Stimulated activated CD4-positive, alpha-beta T cell treated with anti-CD3 and anti-CD28 coated beads, Interleukin-12 subunit alpha, Interleukin-12 subunit beta, amount 100 ng/mL, for 24 hours (primary cell): ENCODE data around the gene NTN5.
"Not testable (repeated sequence)": the region's sequence is repeated elsewhere in the genome, so short reads cannot be mapped to it uniquely, and the experiment has no call there.

Experiments
- DNase-seq, 2 experiments: peaks; one replicate each; pipeline ENCODE4 v3.0.0-alpha.2; 2020; ENCODE audit warnings: low read depth in 2 of 2

NTN5 gene

GRCh38 chr19:48672994-48673393, at the start of gene NTN5:
Gene NTN5, minus strand, starts transcription at chr19:48673017. Its CDS starts 2,031 bp downstream, at chr19:48670986.
- DNase-seq: no peak

GRCh38 chr19:48722196-48722708, 49.4 kb upstream of the NTN5 start:
- no peak for DNase-seq

GRCh38 chr19:48720613-48721296, 47.9 kb upstream of the NTN5 start:
- DNase-seq: peak; percentile 89 to 90

GRCh38 chr19:48720251-48720612, 47.4 kb upstream of the NTN5 start:
- DNase-seq: no peak

DNA sequence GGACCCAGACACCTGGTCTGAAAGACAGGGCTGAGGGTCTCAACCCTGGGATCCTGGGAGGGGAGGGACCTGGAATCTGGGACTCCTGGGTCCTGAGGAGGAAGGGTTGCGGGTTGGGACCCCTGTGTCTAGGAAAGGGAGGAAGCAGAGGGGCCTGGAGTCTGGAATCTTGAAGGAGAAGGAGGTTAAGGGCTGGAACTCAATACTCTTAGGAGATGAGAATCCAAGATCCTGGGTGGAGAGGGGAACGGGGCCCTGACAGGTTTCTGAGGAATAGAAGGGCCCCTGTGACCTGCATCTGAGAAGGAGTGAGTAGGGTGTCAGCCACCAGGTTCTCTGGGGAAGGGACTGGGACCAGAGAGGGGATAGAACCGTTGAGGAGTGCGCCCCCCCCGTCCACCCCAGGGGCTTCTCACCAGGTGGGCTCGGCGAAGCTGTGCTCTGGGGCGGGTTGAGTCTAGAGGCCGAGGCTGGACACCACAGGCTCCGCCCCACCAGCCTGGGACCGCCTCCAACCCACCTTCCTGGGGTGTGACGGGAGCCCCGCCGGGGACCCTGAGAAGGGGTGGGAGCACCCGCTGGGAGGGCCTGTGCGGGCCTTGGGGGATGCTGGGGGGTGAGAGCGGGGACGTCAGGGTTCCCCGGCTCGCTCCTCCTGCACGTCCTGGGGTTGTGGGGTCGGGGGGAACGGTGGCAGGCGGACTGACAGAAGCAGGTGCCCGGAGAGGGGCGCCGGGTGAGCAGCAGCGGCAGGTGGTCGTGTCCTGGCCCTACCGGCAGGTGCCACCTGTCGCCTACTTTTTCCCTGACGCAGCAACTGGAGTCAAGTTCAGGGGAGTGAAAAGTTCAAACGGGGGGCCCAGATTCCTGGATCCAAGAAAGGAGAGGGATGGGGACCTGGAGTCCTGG, 46.7 kb upstream of the NTN5 start, which contains the start of gene MAMSTR:
MAMSTR (minus strand) TSS at position 463 of the 909 bp plus-strand sequence. CDS start 694 bp downstream, outside the sequence.
- DNase-seq: no peak

DNA sequence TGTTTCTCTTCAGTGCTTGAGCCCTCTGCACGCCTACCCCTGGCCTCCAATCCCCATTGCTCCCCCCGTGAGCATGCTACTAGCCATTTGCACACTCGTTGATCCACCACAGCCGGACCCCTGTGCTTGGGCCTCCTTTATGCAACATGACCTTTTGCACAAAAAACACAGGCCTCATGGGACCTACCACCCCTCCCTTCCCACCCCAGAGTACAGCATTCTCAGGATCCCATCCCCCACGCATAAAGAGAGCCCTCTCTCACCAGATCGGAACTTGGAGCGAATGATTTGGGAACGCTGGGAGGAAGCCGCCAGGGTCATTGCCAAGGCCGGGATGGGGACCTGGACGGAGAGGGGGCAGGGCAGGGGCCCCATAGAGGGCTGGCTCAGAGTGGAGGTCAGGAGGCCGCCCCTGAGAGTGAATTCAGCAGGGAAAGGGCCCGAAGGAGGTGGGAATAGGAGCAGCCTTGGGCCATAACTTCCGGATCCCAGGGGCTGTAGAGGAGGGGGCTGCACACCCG, 46.0 kb upstream of the NTN5 start:
- no peak for DNase-seq

GRCh38 chr19:48718106-48718505, 45.3 kb upstream of the NTN5 start:
- not testable (repeated sequence) for DNase-seq

GRCh38 chr19:48716562-48717291, 43.9 kb upstream of the NTN5 start:
- no peak for DNase-seq

DNA sequence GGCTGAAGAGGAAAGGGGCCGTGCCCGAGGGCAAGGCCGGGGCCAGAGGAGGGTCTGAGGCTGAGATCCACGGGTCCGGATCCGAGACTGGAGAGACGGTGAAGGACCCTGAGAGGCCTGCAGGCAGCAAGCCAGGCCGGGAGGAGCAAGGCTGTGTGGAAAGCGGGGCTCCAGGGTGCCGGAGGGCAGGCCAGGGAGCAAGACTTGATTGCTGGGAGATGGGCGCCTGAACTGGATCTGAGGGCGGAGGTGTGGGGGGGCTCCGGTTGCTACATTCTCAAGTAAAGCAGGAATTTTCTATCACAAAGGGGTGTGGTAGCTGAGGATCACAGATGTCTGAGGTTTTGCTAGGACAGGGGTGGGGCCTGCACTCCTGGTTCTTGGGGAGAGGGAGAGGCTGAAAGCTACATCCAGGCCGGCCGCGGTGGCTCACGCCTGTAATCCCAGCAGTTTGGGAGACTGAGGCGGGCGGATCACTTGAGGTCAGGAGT, 42.9 kb upstream of the NTN5 start:
- no peak for DNase-seq

DNA sequence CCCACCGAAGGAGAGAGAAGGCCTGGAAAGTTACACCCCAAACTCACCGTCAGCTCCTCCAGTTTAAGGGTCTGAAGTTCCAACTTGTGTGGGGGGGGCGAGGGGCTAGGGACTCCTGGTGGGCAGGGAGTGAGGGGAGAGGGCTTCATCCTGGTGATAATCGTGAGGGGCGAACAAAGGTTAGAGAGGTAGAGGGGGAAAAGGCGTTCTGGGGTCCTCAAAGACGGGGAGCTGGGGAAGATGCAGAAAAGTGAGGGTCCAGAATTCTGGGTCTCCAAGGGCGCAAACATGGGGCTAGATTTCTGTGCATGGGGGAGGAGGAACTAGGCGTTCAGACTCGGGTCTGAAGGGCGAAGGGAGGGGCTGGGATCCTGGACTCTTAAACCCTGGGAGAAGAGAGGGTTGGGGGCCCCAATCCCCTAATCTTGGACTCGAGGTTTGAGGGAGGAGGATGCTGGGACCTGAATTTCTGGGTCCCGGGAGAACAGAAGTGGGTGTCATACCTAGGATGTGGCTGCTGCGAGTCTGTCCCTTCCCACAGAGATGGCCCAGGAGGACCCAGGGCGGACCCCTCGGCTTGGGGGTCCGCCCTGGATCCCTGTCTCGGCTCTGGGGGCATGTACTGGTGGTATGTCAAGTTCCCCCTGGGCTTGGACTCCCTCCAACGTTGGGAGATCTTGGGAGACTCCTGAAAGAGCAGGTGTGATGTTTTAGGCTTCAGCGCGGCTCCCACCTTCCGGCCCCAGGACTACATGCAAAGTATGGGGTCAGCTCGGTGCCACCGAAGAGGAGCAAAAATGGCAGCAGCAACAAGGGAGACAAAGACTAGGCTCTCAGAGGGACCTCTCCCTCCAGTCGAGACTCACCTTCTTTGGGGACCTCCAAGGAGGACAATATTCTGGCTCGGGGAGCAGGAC, 42.2 kb upstream of the NTN5 start:
- no peak for DNase-seq

DNA sequence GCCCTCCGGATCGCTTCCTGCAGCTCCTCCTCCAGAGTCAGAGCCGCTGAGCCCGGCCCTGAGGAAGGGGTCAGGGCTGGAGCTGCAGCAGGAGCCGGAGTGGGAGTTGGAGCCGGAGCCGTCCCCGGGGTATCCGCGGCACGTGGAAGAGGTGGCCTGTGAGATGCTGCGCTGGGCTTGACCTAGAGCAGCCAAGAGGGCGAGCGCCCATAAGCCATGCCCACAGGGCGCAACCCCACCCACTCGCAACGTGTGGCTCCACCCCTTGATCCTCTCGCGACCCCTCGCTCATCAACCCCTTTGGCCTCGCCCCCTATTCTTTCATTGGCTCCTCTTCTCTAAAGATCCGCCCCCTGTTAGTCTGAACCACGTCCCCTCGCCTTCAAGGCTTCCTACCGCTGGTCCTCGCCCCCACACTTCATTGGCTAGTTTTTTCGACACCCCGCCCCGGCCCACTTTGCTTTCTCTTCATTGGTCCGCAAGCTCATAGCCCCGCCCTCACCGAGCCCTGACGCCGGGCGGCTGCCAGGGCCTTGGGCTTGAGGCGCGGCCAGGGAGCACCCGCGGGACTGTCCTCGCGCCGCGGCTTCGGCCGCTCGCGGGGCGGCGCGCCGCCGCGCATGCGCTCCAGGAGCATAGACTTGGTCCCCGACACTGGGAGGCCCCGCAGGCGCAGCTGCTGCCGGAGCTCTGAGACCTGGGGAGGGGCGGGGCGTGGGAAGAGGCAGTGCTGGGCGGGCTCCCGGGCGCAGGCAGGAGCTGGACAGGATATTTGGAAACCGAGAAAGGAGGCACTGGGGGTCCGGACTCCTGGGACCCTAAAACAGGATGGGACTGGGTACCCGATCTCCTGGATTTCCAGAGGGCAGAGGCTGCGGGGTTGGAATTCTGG, 41.3 kb upstream of the NTN5 start:
- DNase-seq: peak; percentile 92 to 98

GRCh38 chr19:48713041-48713863, 40.4 kb upstream of the NTN5 start:
- DNase-seq: no peak

GRCh38 chr19:48711106-48711662, 38.4 kb upstream of the NTN5 start:
- no peak for DNase-seq

- DNase-seq: no peak
These were observed 35.7 kb upstream of the NTN5 start for GRCh38 chr19:48708471-48708870.

- DNase-seq: no peak
These were observed 32.6 kb upstream of the NTN5 start for GRCh38 chr19:48705431-48705830.

- no peak for DNase-seq
These were observed 30.5 kb upstream of the NTN5 start for GRCh38 chr19:48703316-48703715.

DNA sequence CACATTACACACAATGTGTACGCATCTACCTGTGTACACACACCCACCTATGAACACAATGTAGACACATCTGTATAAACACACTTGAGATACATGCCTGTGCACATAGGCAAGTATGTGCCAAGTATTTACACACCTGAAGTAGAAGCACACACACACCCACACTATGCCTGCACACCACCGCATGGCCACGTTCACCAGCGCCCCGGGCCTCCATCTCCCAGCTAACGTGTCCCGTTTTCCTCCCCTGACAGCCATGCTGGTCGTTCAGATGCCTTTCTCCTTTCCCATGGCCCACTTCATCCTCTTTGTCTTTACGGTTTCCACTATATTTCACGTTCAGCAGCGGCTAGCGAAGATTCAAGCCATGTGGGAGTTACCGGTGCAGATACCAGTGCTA, 29.9 kb upstream of the NTN5 start:
- no peak for DNase-seq

GRCh38 chr19:48698046-48698445, 25.2 kb upstream of the NTN5 start:
- DNase-seq: no peak
